Measurements from ENCODE around the gene DCAF7. TPM values are rescaled to one million over a fixed set of nuclear protein-coding genes. Genes with fewer than 3 reads are reported as not detected.

The DCAF7 gene
- total RNA-seq, 4 donors from 2014 or later, result 29.2 to 42.9 (median 41.9) TPM

GRCh38 chr17:63519972-63520882 is 30.1 kb upstream of the DCAF7 start:
- WGBS, 2 donors (ENCODE audit: low coverage in 1 of 2), result 8 to 32% methylated on average over 2 to 5 of the region's 5 CpGs
- peak overlapping the region in 1 of 4 donors; percentile 21 for H3K27ac ChIP-seq
- TF ChIP-seq EP300 (IDR thresholded peaks at IDR 0.05; ENCODE audit: low read depth) (no peak), CTCF (IDR thresholded peaks at IDR 0.05) (no peak), POLR2AphosphoS5 (IDR thresholded peaks at IDR 0.05) (peak in 2 of 3 donors; percentile 14 to 16)
- H3K27me3 ChIP-seq, result peaks cover 24% of the 10 kb centered on the region
- in situ Hi-C loops (cut with MboI; ENCODE audit: low pct_ligation_motif_present in 1 of 4, low pct_unique_long_range_greater_than_20kb in 1 of 4, low sequenced_read_pairs in 3 of 4) (no loop called here), intact Hi-C loops (cut with DNase I; ENCODE audit: low total_unique reads) (no loop called here)
- H3K9me3 ChIP-seq, result no peaks in the 10 kb centered on the region
- no peak overlapping the region for H3K4me3 ChIP-seq
- DNase-seq, result peak; percentile 73
- peaks cover 0 to 16% (median 10%) of the 10 kb centered on the region in 4 donors for H3K4me1 ChIP-seq
- H3K36me3 ChIP-seq, result no peaks in the 10 kb centered on the region

- intact Hi-C loops (cut with DNase I; ENCODE audit: low total_unique reads), result no loop called here
- Histone ChIP-seq H3K27ac (no peak within 1 kb of the TSS), H3K4me1 (peaks cover 0 to 16% (median 10%) of the 10 kb centered on the region in 4 donors), H3K4me3 (peak within 1 kb of the TSS in 2 of 4 donors; percentile 18 to 37), H3K27me3 (peaks cover 24% of the 10 kb centered on the region), H3K36me3 (no peaks in the 10 kb centered on the region), H3K9me3 (no peaks in the 10 kb centered on the region)
- WGBS, 2 donors (ENCODE audit: low coverage in 1 of 2), result 12 to 56% methylated on average over 3 to 36 of the region's 38 CpGs
- in situ Hi-C loops (cut with MboI; ENCODE audit: low pct_ligation_motif_present in 1 of 4, low pct_unique_long_range_greater_than_20kb in 1 of 4, low sequenced_read_pairs in 3 of 4), result no loop called here
- no peak for TF ChIP-seq CTCF (IDR thresholded peaks at IDR 0.05)
- TF ChIP-seq EP300 (IDR thresholded peaks at IDR 0.05; ENCODE audit: low read depth), result no peak
- no peak for TF ChIP-seq POLR2A (IDR thresholded peaks at IDR 0.05)
- TF ChIP-seq POLR2AphosphoS5 (IDR thresholded peaks at IDR 0.05), result no peak
- DNase-seq, result no peak
Measured at GRCh38 chr17:63523253-63523855, 26.9 kb upstream of the DCAF7 start, which contains the start of gene KCNH6. KCNH6 (plus strand) TSS chr17:63523358; CDS start chr17:63523414, 56 bp downstream.

- Histone ChIP-seq H3K27ac (no peak overlapping the region), H3K27me3 (peaks cover 24% of the 10 kb centered on the region), H3K4me3 (no peak overlapping the region), H3K36me3 (no peaks in the 10 kb centered on the region), H3K9me3 (no peaks in the 10 kb centered on the region), H3K4me1 (peaks cover 0 to 16% (median 10%) of the 10 kb centered on the region in 4 donors)
- 90 to 91% methylated on average over 2 to 14 of the region's 14 CpGs for WGBS, 2 donors (ENCODE audit: low coverage in 1 of 2)
- no peak for TF ChIP-seq POLR2A (IDR thresholded peaks at IDR 0.05)
- no peak for TF ChIP-seq CTCF (IDR thresholded peaks at IDR 0.05)
- TF ChIP-seq POLR2AphosphoS5 (IDR thresholded peaks at IDR 0.05), result no peak
- TF ChIP-seq EP300 (IDR thresholded peaks at IDR 0.05; ENCODE audit: low read depth), result no peak
- in situ Hi-C loops (cut with MboI; ENCODE audit: low pct_ligation_motif_present in 1 of 4, low pct_unique_long_range_greater_than_20kb in 1 of 4, low sequenced_read_pairs in 3 of 4), result no loop called here
- intact Hi-C loops (cut with DNase I; ENCODE audit: low total_unique reads), result no loop called here
- no peak for DNase-seq
Measured at GRCh38 chr17:63524051-63524450, 26.2 kb upstream of the DCAF7 start.

GRCh38 chr17:63525190-63525946 is 24.9 kb upstream of the DCAF7 start:
- TF ChIP-seq CTCF (IDR thresholded peaks at IDR 0.05), result no peak
- no peak for TF ChIP-seq POLR2A (IDR thresholded peaks at IDR 0.05)
- no peak for TF ChIP-seq EP300 (IDR thresholded peaks at IDR 0.05; ENCODE audit: low read depth)
- no peak for TF ChIP-seq POLR2AphosphoS5 (IDR thresholded peaks at IDR 0.05)
- Histone ChIP-seq H3K36me3 (no peaks in the 10 kb centered on the region), H3K4me1 (peaks cover 0 to 10% (median 9%) of the 10 kb centered on the region in 4 donors), H3K9me3 (no peaks in the 10 kb centered on the region), H3K27me3 (peaks cover 24% of the 10 kb centered on the region), H3K27ac (no peak overlapping the region), H3K4me3 (no peak overlapping the region)
- no peak for DNase-seq
- intact Hi-C loops (cut with DNase I; ENCODE audit: low total_unique reads), result no loop called here
- 77% methylated on average over 6 of the region's 6 CpGs; no CpG with 5 or more reads in 1 of the 2 donors for WGBS, 2 donors (ENCODE audit: low coverage in 1 of 2)
- in situ Hi-C loops (cut with MboI; ENCODE audit: low pct_ligation_motif_present in 1 of 4, low pct_unique_long_range_greater_than_20kb in 1 of 4, low sequenced_read_pairs in 3 of 4), result no loop called here

Measured in transverse colon (tissue), 4 donors.